GM12878 (cell line): Measurements from ENCODE around the gene LRP1. TPM values are rescaled to one million over a fixed set of nuclear protein-coding genes. Genes with fewer than 3 reads are reported as not detected.

ENCODE experiments used
- ATAC-seq: fragments of 200-7000 bp; cut with Tn5 transposase; 3 replicates; pipeline ENCODE4 v1.9.1; 2020; ENCODE audit warnings: mild to moderate bottlenecking, moderate library complexity
- BruUV-seq: library from RNA; stranded (reverse); fragments of 400-500 nt; replicated peaks from 2 replicates; lab custom pipeline; 2021; lab: Mats Ljungman, UMichigan
- CTCF ChIA-PET: fragments of 300-600 bp; sonication (Branson Sonifier 250); formaldehyde crosslinking; extraction: SDS; loops from one replicate; lab custom pipeline; 2021; ENCODE audit warnings: inconsistent platforms; lab: Yijun Ruan, JAX
- POLR2A ChIA-PET: fragments of 350-600 bp; formaldehyde crosslinking; extraction: SDS; loops from one replicate; lab custom pipeline; 2021; ENCODE audit warnings: inconsistent platforms; lab: Charles Lee
- RAD21 ChIA-PET: fragments of 300-600 bp; sonication (Branson Sonifier 250); formaldehyde crosslinking; loops from one replicate; lab custom pipeline; 2023; ENCODE audit warnings: antibody characterized with exemption; ENCODE audit not compliant: unreplicated experiment; lab: Charles Lee
- SMC1A ChIA-PET: fragments of 300-600 bp; sonication (Branson Sonifier 250); formaldehyde crosslinking; loops from one replicate; lab custom pipeline; 2023; ENCODE audit not compliant: unreplicated experiment, uncharacterized antibody; lab: Charles Lee
- DNase-seq: peaks from one replicate; pipeline ENCODE4 v3.0.0-alpha.2; 2011; ENCODE audit warnings: low read depth, low spot score
- FAIRE-seq: peaks from 3 replicates; lab custom pipeline; 2011; peaks lifted over from hg19 to GRCh38; lab: Jason Lieb, UNC
- H2AFZ ChIP-seq: 2 replicates; pipeline ENCODE4 v1.6.0; 2011; ENCODE audit warnings: low read depth, low read length, control low read depth; ENCODE audit not compliant: control insufficient read depth
- H3K27ac ChIP-seq: 2 replicates; pipeline ENCODE4 v1.5.1; 2011; ENCODE audit warnings: control low read depth; ENCODE audit not compliant: control insufficient read depth, insufficient read depth
- H3K27me3 ChIP-seq, 2 experiments: replicated peaks in 1 of 2; 2 replicates each; pipeline versions ENCODE4 v1.6.0 to v1.6.1; 2011; ENCODE audit warnings: low read length in 1 of 2; ENCODE audit not compliant: control insufficient read depth in 2 of 2, insufficient read depth in 2 of 2
- H3K36me3 ChIP-seq, 2 experiments: 2 replicates each; pipeline ENCODE4 v1.5.1; 2011; ENCODE audit warnings: low read length in 1 of 2; ENCODE audit not compliant: control insufficient read depth in 2 of 2, insufficient read depth in 2 of 2
- H3K4me1 ChIP-seq: 2 replicates; pipeline ENCODE4 v1.6.1; 2011; ENCODE audit warnings: mild to moderate bottlenecking, low read length, moderate library complexity, mixed read lengths; ENCODE audit not compliant: control insufficient read depth, insufficient read depth
- H3K4me2 ChIP-seq: 2 replicates; pipeline ENCODE4 v1.6.0; 2011; ENCODE audit warnings: control low read depth; ENCODE audit not compliant: control insufficient read depth, insufficient read depth
- H3K4me3 ChIP-seq: fragments of 200-600 bp; sonication (generic); 2 replicates; pipeline ENCODE4 v1.5.1; 2016
- H3K79me2 ChIP-seq: 2 replicates; pipeline ENCODE4 v1.6.0; 2011; ENCODE audit warnings: low read length; ENCODE audit not compliant: control insufficient read depth, insufficient read depth
- H3K9ac ChIP-seq: 2 replicates; pipeline ENCODE4 v1.8.0; 2011; ENCODE audit warnings: low read length, control low read depth, mixed read lengths; ENCODE audit not compliant: control insufficient read depth, insufficient read depth
- H3K9me3 ChIP-seq: replicated peaks from 3 replicates; pipeline ENCODE4 v1.5.1; 2011; ENCODE audit warnings: mild to moderate bottlenecking, low read length; ENCODE audit not compliant: control insufficient read depth, insufficient read depth
- H4K20me1 ChIP-seq: 2 replicates; pipeline ENCODE4 v1.6.0; 2011; ENCODE audit not compliant: control insufficient read depth, insufficient read depth
- NFYA ChIP-seq: IDR thresholded peaks from 2 replicates; pipeline ENCODE4 v1.6.1; 2011; ENCODE audit warnings: low read depth, mild to moderate bottlenecking, low read length, improper control_type of control experiment, borderline replicate concordance
- SREBF1 ChIP-seq: IDR thresholded peaks from 2 replicates; pipeline ENCODE4 v1.6.1; 2012; ENCODE audit warnings: mild to moderate bottlenecking, low read length
- SUPT20H ChIP-seq: IDR thresholded peaks from 2 replicates; pipeline ENCODE4 v1.6.1; 2011; ENCODE audit warnings: low read depth, mild to moderate bottlenecking, low read length, moderate library complexity, borderline replicate concordance; ENCODE audit not compliant: control insufficient read depth
- TAF1 ChIP-seq: IDR thresholded peaks from 2 replicates; pipeline ENCODE4 v1.6.1; 2011; ENCODE audit warnings: mild to moderate bottlenecking, low read depth, low read length, borderline replicate concordance
- WGBS: methylation state at CpG from one replicate; pipeline ENCODE4 v1.1.6; 2016; ENCODE audit warnings: low lambda C conversion rate; ENCODE audit not compliant: insufficient replicate concordance, insufficient coverage; ENCODE audit errors: missing lambda C conversion rate; 5-methylcytosine and 5-hydroxymethylcytosine counted together
- in situ Hi-C: fragments of 300-500 bp; cut with MboI; formaldehyde crosslinking; loops from 9 replicates; pipeline ENCODE4 v1.14.3; 2018; ENCODE audit warnings: mixed read lengths
- intact Hi-C: fragments of 100-400 bp; cut with micrococcal nuclease; formaldehyde crosslinking; loops from one replicate; pipeline ENCODE4 v1.14.2; 2022; ENCODE audit not compliant: unreplicated experiment
- polyA plus RNA-seq, 11 experiments: library from polyadenylated mRNA; depleted of rRNA in 4 of 11; unstranded in 6 of 11; stranded (reverse) in 5 of 11; fragments of >200 nt; fragmentation: Nextera tagmentation in 4 of 11; fragmentation: Illumina TruSeq in 1 of 11; extraction: Ambion mirVana in 4 of 11; extraction: Trizol in 1 of 11; gene quantifications; 1 replicate in 1 of 11; 2 replicates in 10 of 11; pipeline versions ENCODE4 v1.2.1 to v1.2.3, GENCODE V29; 2011 to 2016; ENCODE audit warnings: inconsistent platforms in 2 of 11, missing spikeins in 2 of 11, low read depth in 1 of 11
- total RNA-seq, 4 experiments: library from RNA; depleted of rRNA in 3 of 4; stranded (reverse); fragments of >200 nt in 3 of 4; fragmentation: Illumina TruSeq in 1 of 4; extraction: Trizol in 1 of 4; gene quantifications; 2 replicates each; pipeline versions ENCODE4 v1.2.1 to v1.2.3, GENCODE V29; 2013 to 2021
- TF ChIP-seq, protein P1 (sequence below): IDR thresholded peaks from 2 replicates; pipeline ENCODE4 v1.6.1; 2012; ENCODE audit warnings: low read depth, low read length, improper control_type of control experiment
- TF ChIP-seq, protein P2 (sequence below), 3 experiments: IDR thresholded peaks in 2 of 3; conservative IDR thresholded peaks in 1 of 3; 2 replicates each; pipeline ENCODE4 v1.5.1; 2011; ENCODE audit warnings: low read depth in 3 of 3, low read length in 3 of 3, mild to moderate bottlenecking in 3 of 3, control low read depth in 2 of 3, moderate library complexity in 2 of 3, inconsistent platforms in 1 of 3, mixed read lengths in 1 of 3; ENCODE audit not compliant: control insufficient read depth in 2 of 3, insufficient read depth in 1 of 3; ENCODE audit errors: extremely low read depth in 1 of 3

The LRP1 gene
- total and polyA plus RNA-seq, 10 of the 15 experiments (the other 5 are each of a cell fraction or from before 2014, with no cell fraction given) = under 0.01 to 1.1 (median 0.20) TPM; not detected in 2

DNA sequence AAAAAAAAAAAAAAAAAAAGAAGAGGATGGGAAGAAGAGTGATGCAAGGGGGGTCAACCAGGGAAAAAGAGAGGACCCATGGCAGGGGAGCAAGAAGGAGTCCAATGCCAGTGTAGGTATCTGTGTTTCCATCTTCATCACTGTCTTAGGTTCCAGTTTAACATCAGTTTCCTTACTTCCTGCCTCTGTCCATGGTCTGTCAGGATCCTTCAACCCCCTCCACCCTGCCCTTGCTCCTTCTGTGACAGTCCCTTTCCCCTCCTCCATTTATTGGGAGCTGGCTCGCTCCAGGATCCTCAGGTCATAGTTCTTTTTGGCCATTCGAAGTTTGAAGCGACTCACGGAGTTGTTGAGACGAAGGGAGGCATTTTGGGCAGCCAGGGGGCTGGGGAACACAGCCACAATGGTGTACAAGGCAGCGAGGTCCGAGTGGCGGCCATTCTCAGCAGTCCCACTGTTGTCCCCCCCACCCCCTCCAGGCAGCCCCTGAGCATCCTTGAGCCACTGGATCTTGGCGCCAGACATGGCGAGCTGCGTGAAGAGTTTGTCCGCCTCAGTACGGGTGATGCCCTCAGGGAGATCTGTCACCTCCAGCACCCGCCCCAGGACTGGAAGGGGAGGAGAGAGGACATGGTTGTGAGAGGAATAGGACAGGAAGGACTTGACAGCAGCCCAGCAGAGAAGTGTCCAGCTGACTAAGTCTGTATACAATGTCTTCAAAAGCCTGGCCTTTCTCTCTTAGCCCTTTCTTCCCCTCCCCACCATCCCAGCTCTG lies 126.4 kb downstream of the LRP1 start:
- intact Hi-C loops = no loop called here
- no peaks in the 10 kb centered on the region for H3K9me3 ChIP-seq
- ChIA-PET RAD21 (no interaction called here), SMC1A (no interaction called here), CTCF (interaction anchor here (0.6 to 1.0 kb wide), 2 partner anchors 8 to 12 kb away, joined by 3 read pairs; no protein-coding TSS in a partner anchor), POLR2A (interaction anchor here (0.6 kb wide), 2 partner anchors 23 to 238 kb away, joined by 4 to 6 read pairs; no protein-coding TSS in a partner anchor)
- no peaks in the 10 kb centered on the region for H4K20me1 ChIP-seq
- H3K27me3 ChIP-seq = no peaks in the 10 kb centered on the region
- FAIRE-seq (no peak), ATAC-seq (no peak), DNase-seq (no peak)
- no peak overlapping the region for H3K4me3 ChIP-seq
- no peak overlapping the region for H3K4me2 ChIP-seq
- no peaks in the 10 kb centered on the region for H3K79me2 ChIP-seq
- H2AFZ ChIP-seq = no peak overlapping the region
- peaks cover 0 to 4% of the 10 kb centered on the region in 2 experiments; a peak in 2 of 4 replicates for H3K36me3 ChIP-seq
- no peak overlapping the region for H3K9ac ChIP-seq
- no TSS peak for BruUV-seq
- WGBS = 95% methylated on average over 14 of the region's 14 CpGs
- in situ Hi-C loops = no loop called here
- TF ChIP-seq, protein P1, sequence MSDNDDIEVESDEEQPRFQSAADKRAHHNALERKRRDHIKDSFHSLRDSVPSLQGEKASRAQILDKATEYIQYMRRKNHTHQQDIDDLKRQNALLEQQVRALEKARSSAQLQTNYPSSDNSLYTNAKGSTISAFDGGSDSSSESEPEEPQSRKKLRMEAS = no peak
- TF ChIP-seq SREBF1 (no peak), TAF1 (no peak), SUPT20H (no peak), NFYA (no peak)
- TF ChIP-seq, protein P2, sequence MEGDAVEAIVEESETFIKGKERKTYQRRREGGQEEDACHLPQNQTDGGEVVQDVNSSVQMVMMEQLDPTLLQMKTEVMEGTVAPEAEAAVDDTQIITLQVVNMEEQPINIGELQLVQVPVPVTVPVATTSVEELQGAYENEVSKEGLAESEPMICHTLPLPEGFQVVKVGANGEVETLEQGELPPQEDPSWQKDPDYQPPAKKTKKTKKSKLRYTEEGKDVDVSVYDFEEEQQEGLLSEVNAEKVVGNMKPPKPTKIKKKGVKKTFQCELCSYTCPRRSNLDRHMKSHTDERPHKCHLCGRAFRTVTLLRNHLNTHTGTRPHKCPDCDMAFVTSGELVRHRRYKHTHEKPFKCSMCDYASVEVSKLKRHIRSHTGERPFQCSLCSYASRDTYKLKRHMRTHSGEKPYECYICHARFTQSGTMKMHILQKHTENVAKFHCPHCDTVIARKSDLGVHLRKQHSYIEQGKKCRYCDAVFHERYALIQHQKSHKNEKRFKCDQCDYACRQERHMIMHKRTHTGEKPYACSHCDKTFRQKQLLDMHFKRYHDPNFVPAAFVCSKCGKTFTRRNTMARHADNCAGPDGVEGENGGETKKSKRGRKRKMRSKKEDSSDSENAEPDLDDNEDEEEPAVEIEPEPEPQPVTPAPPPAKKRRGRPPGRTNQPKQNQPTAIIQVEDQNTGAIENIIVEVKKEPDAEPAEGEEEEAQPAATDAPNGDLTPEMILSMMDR (IDR thresholded peaks at IDR 0.05 in 2 of 3, conservative IDR thresholded peaks at IDR 0.05 in 1 of 3; ENCODE audit: control insufficient read depth in 2 of 3, extremely low read depth in 1 of 3, insufficient read depth in 1 of 3, low read depth in 3 of 3, low read length in 3 of 3) = no peak
- H3K27ac ChIP-seq = no peak overlapping the region
- H3K4me1 ChIP-seq = no peaks in the 10 kb centered on the region
